ENCODE data around the gene ITGB1.

Gene ITGB1

GRCh38 chr10:32888161-32888927 lies 69.7 kb downstream of the ITGB1 start:
- no peak for DNase-seq (ENCODE audit: low spot score)

- no peak for DNase-seq (ENCODE audit: low spot score)
These were observed 70.5 kb downstream of the ITGB1 start for GRCh38 chr10:32887481-32887880.

- DNase-seq (ENCODE audit: low spot score): no peak
These were observed 76.0 kb downstream of the ITGB1 start for GRCh38 chr10:32882076-32882475.

GRCh38 chr10:32878646-32879045 lies 79.4 kb downstream of the ITGB1 start:
- DNase-seq (ENCODE audit: low spot score): no peak

- no peak for DNase-seq (ENCODE audit: low spot score)
These were observed 80.1 kb downstream of the ITGB1 start for GRCh38 chr10:32877915-32878314.

GRCh38 chr10:32865170-32865569 lies 92.9 kb downstream of the ITGB1 start:
- no peak for DNase-seq (ENCODE audit: low spot score)

- DNase-seq (ENCODE audit: low spot score): no peak
These were observed 103.6 kb downstream of the ITGB1 start for GRCh38 chr10:32854435-32854834.

- no peak for DNase-seq (ENCODE audit: low spot score)
These were observed 106.7 kb downstream of the ITGB1 start for GRCh38 chr10:32851301-32851700.

Data from putamen (tissue), 1 donor.